ENCODE data around the gene ULK4. TPM values are rescaled to one million over a fixed set of nuclear protein-coding genes. Genes with fewer than 3 reads are reported as not detected.

ULK4 gene
- total and polyA plus RNA-seq, 2 of the 8 experiments (the other 6 are each of a cell fraction or from before 2014, with no cell fraction given), result 3.0 to 10.8 TPM

DNA sequence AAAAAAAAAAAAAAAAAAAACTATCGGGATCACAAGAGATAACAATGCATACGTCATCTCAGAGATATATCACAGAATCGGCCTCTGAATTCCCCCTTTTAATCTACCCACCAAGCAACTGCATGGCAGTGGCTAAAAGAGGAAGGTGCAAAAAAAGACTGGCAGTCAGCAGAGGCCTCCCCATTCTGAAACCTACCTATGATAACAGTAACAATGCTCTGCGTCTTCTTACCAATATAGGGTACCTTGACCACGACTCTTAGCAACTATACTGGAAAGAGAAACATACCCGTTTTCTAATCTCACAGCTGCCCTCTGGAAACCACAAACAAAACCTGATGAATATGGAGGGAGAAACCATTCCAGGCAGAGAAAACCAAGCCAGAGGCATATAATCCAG is 106.9 kb downstream of the ULK4 start:
- Histone ChIP-seq H2BK20ac (ENCODE audit: low read length) (no peak overlapping the region), H4K91ac (replicated peaks; ENCODE audit: insufficient read length, low read length) (no peak overlapping the region), H2AFZ (ENCODE audit: low read length) (no peak overlapping the region), H3K79me1 (ENCODE audit: low read depth, low read length) (no peaks in the 10 kb centered on the region), H3K14ac (ENCODE audit: insufficient read length) (no peak overlapping the region), H4K20me1 (replicated peaks in 1 of 2; ENCODE audit: control insufficient read depth in 1 of 2, insufficient read depth in 2 of 2, low read length in 2 of 2) (no peaks in the 10 kb centered on the region), H3K36me3 (ENCODE audit: control insufficient read depth in 2 of 4, insufficient read depth in 4 of 4, low read length in 3 of 4) (no peaks in the 10 kb centered on the region), H3K4me1 (replicated peaks in 1 of 4; ENCODE audit: control insufficient read depth in 3 of 4, insufficient read depth in 4 of 4, low read length in 3 of 4) (peaks cover 0 to 3% (median 0%) of the 10 kb centered on the region in 4 experiments; a peak in 1 of 7 replicates), H4K5ac (ENCODE audit: insufficient read length, low read depth, low read length) (no peak overlapping the region), H2BK12ac (ENCODE audit: low read depth, low read length) (no peak overlapping the region), H2BK5ac (ENCODE audit: low read depth, low read length) (no peak overlapping the region), H3K4ac (replicated peaks; ENCODE audit: insufficient read length, low read depth, low read length) (no peak overlapping the region), H3K4me2 (ENCODE audit: insufficient read depth in 1 of 2, low read depth in 2 of 2, low read length in 2 of 2) (no peak overlapping the region), H3K56ac (replicated peaks; ENCODE audit: insufficient read length, low read depth, low read length) (no peak overlapping the region), H3K23ac (ENCODE audit: insufficient read length) (no peak overlapping the region), H3K27me3 (replicated peaks in 1 of 4; ENCODE audit: control insufficient read depth in 3 of 4, extremely low read depth in 1 of 4, insufficient read depth in 3 of 4, low read length in 3 of 4) (peaks cover 0 to 1% (median 0%) of the 10 kb centered on the region in 4 experiments; a peak in 1 of 7 replicates), H3K4me3 (ENCODE audit: extremely low read depth in 1 of 4, insufficient read depth in 2 of 4, low read depth in 3 of 4, low read length in 4 of 4) (no peak overlapping the region), H2BK15ac (ENCODE audit: low read length) (no peak overlapping the region), H3K27ac (ENCODE audit: low read depth, low read length) (no peak overlapping the region), H4K8ac (ENCODE audit: extremely low read depth, insufficient read depth, low read length) (no peak overlapping the region), H3K9me3 (ENCODE audit: insufficient read depth in 2 of 2, low read depth in 1 of 2, low read length in 1 of 2) (no peaks in the 10 kb centered on the region), H3K9ac (replicated peaks in 1 of 4; ENCODE audit: extremely low read depth in 1 of 4, low read depth in 3 of 4, low read length in 3 of 4) (no peak overlapping the region), H3K18ac (ENCODE audit: extremely low read depth, low read length) (no peak overlapping the region), H2BK120ac (replicated peaks; ENCODE audit: low read depth, low read length) (no peak overlapping the region), H2AK5ac (ENCODE audit: low read depth, low read length) (no peak overlapping the region), H3K23me2 (ENCODE audit: low read depth, low read length) (no peaks in the 10 kb centered on the region), H3K79me2 (ENCODE audit: control insufficient read depth in 1 of 2, insufficient read depth in 2 of 2, low read length in 2 of 2) (no peaks in the 10 kb centered on the region)
- 82% methylated on average over 6 of the region's 6 CpGs; no CpG with 5 or more reads in 1 of the 2 experiments for WGBS, 2 experiments (ENCODE audit: extremely low coverage in 1 of 2, insufficient coverage in 1 of 2, insufficient read length in 1 of 2, insufficient replicate concordance in 2 of 2, low coverage in 1 of 2, low lambda C conversion rate in 2 of 2, missing lambda C conversion rate in 1 of 2)
- POLR2A ChIA-PET (ENCODE audit: partially characterized antibody), result no interaction called here
- DNase-seq (ENCODE audit: low read depth in 1 of 2, low spot score in 2 of 2) (no peak), FAIRE-seq (no peak)
- CTCF ChIA-PET (ENCODE audit: partially characterized antibody), result interaction anchor here (1.0 to 1.1 kb wide), 2 partner anchors 47 to 158 kb away, joined by 3 read pairs; no protein-coding TSS in a partner anchor
- TF ChIP-seq TAF7 (optimal IDR thresholded peaks at IDR 0.05; ENCODE audit: borderline replicate concordance, low read depth, low read length) (no peak), SIN3A (conservative IDR thresholded peaks at IDR 0.05 in 1 of 2, IDR thresholded peaks at IDR 0.05 in 1 of 2; ENCODE audit: low read depth in 1 of 2, low read length in 2 of 2) (no peak)

All from H1 (cell line).